NCI-H446 treated with DMSO at 0.1 percent for 48 hours (cell line): ENCODE data around the gene ST7.
"Not testable (repeated sequence)": the region's sequence is repeated elsewhere in the genome, so short reads cannot be mapped to it uniquely, and the experiment has no call there.

Experiments
- DNase-seq: peaks from one replicate; lab custom pipeline; 2025; lab: John Stamatoyannopoulos, UW

ST7 gene

DNA sequence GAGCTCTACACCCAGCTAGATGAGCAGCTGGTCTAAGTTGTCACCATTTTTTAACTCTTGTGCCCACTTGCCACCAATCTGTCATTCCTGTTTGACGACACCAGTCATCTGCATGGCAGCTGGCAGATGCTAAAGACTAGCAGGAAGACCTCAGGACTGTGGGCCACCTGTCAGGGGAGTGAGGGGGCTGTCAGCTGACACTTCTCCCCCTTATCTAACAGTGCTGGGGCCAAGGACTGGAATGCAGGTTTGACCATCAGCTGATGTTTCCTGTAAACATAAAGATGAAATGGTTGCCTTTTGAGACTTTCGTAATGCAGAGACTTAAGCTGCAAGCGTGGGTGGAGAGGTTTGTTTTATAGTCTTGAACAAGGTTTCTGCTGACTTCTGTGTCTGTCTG lies 276.0 kb downstream of the ST7 start:
- no peak for DNase-seq

DNA sequence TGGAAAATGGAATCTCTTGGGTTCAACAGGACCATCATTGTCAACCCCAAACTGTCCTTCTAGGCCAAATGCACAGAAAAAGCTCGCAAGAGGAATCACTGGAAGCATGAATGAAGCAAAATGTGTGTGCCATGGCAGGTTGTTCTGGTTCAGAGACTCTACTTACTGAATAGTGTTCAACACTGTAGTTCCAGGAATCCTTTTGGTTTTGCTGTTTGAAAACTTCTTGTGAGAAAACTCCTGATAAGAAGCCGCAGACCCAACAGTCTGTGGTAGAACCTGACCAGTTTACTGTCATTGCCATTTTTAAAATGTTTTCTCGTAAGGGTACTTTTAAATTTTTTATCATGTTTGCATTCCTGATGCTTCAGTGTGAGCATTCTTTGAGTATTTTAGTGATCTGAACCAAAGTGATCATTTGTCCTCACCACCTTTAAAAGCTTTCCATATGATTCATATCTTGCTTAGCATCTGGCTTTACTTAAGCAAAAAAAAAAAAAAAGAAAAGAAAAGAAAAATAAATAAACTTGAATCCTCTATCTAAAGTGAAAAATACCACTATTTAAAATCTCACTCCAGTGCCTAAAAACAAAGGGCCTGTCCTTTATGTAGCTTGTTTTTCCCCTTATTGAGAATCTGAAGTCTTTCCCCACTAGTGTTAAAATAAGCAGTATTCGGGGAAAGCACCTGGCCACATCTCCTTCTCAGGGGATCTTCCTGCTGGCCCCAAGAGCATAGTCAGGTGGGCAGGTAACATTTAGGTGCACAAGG lies 277.2 kb downstream of the ST7 start:
- DNase-seq, result no peak

DNA sequence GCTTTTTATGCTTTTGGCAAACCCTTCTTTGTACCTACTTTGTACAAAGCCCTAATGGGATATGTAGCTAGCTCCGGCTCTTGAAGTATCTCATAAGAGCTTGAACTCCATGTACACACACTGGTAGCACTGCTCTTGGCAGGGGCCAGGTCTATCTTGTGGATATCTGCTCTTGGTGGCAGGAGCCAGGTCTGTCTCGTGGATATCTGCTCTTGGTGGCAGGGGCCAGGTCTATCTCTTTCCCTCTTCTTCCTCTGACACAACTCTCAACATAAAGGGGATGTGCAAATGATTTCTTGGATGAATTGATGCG lies 277.7 kb downstream of the ST7 start:
- no peak for DNase-seq

GRCh38 chr7:117237646-117238045 lies 284.3 kb downstream of the ST7 start:
- DNase-seq, result no peak

DNA sequence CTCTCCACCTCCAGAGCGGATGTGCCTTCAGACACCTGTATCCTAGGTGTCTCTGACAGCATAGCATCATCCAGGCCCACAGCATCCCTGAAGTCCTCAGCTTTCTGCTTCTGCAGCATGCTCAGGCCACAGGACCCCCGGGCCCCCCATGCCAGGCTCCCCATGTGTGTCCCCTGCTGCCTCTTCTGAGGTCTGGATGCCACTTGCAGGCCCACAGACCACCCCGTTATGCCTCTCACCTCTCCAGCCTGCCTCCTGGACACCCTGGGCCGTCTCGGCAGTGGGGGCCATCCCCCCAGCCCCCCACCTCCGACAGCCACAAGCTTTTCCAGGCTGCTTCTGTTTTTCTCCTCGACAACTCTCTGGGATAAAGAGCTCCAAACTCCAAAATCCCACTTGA lies 285.2 kb downstream of the ST7 start:
- DNase-seq, result no peak

DNA sequence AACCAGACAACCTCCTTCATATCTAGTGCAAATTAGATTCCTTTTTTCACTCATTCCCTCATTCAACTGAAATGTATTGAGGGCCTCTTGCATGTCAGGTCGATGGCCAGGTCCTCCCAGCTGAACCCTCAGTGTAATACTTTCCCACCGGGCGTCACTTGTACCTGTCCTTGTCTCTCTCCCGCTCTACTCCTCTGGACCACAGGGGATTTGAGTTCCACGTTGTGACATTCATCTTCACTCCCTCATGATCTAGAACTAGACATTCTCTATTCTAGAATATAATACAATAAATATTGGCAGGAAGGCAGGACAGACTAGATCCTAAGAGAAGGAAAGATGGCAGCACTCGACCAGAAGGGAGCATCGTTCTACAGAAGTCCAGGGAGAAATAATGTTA lies 285.6 kb downstream of the ST7 start:
- DNase-seq, result no peak

DNA sequence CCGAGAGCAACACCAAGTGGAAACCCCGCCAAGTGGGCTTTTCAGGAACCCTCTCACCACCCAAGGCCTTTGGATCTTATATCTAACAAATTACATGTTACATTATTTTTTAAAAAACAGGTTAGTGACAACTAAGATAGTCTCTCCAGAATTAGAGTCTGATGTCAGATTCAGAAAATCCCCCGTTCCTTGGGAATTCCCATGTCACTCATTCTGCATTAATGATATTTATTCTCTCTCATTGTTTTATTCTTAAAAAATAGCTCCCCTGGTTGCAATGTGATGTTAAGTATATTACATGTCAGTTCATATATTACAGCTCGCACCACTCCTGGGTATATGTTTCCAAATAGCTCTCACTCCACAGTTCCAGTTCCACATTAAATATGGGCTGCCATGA lies 287.8 kb downstream of the ST7 start:
- DNase-seq, result no peak

DNA sequence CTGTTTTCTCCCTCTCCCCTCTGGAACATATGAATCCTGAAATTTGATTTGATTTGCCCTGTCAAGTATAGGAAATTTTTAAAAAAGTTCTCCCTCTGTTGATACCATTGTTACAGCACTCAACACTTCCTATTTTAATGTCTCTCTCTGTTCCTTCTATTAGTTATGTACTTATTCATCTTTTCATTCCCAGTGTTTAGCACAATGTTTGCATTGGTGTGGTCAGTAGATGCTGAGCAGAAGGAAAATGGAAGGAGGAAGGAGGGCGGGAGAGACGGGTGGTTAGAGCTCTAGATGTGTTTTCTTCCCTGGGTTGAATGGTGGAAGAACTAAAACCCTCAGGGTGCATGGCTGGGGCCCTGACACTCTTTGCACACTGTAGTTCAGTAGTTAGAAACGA lies 290.1 kb downstream of the ST7 start:
- no peak for DNase-seq

DNA sequence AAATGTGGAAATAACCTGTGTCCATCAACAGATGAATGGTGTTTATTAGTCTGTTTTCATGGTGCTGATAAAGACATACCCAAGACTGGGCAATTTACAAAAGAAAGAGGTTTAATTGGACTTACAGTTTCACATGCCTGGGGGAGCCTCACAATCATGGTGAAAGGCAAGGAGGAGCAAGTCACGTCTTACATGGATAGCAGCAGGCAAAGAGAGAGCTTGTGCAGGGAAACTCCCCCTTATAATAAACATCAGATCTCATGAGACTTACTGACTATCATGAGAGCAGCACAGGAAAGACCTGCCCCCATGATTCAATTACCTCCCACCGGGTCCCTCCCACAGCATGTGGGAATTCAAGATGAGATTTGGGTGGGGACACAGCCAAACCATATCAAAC lies 292.4 kb downstream of the ST7 start:
- DNase-seq, result not testable (repeated sequence)

GRCh38 chr7:117247809-117248208 lies 294.5 kb downstream of the ST7 start:
- DNase-seq, result no peak

- no peak for DNase-seq
Measured at GRCh38 chr7:117248829-117249228, 295.5 kb downstream of the ST7 start.

- DNase-seq, result no peak
Measured at GRCh38 chr7:117249696-117250095, 296.4 kb downstream of the ST7 start.

DNA sequence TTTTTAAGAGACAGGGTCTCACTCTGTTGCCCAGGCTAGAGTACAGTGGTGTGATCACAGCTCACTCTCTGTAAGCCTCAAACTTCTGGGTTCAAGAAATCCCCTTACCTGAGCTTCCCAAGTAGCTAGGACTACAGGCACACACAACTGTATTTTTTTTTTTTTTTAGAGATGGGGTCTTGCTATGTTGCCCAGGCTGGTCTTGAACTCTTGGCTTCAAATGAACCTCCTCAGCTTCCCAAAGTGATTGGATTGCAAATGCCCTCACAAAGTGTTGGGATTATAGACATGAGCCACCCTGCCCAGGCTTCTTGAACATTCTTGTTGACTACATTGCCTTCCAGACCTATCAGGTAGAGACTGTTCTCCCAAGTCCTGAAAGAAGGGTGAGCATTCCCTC lies 296.9 kb downstream of the ST7 start:
- no peak for DNase-seq

GRCh38 chr7:117250801-117251200 lies 297.5 kb downstream of the ST7 start:
- no peak for DNase-seq

GRCh38 chr7:117251687-117252086 lies 298.4 kb downstream of the ST7 start:
- DNase-seq, result no peak

GRCh38 chr7:117259615-117260014 lies 306.3 kb downstream of the ST7 start:
- no peak for DNase-seq

DNA sequence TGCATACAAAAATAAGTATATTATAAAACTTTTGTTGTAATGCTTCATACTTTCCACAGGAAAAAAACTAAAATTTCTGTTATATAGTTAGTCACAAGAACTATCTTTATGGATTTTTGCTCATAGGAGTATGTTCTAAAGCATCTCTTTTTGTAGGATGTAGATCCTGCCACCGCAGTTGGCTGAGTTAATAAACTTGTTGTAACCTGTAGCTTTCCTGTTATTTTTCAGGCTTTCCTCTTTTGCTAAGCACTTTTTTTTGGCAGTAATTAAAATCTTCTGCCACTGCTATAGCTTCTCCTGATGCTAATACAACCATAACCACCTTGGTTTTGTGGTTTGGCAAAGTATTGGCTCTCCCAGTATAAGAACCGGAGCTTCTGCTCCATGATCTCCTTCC lies 309.2 kb downstream of the ST7 start:
- DNase-seq, result no peak

- DNase-seq, result no peak
Measured at GRCh38 chr7:117264716-117265115, 311.4 kb downstream of the ST7 start.

- DNase-seq, result no peak
Measured at GRCh38 chr7:117269417-117269816, 316.1 kb downstream of the ST7 start.

DNA sequence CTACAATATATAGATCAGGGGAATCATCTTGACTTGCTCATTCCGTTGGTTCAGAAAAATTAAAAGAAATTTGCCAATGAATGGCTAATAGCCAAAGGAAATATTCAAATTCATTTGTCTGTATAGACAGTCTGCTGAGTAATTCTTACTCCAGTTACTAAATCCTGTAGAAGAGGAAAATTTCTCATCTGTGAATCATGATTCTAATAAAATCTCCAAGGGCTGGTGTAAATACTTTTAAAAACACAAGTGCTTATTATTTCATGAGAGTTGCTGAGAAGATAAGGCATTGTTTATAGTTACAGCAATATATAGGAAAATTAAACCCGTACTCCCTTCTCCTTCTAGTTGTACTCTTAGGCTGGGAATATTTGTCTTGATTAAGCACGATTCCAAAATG lies 316.6 kb downstream of the ST7 start:
- DNase-seq, result no peak

DNA sequence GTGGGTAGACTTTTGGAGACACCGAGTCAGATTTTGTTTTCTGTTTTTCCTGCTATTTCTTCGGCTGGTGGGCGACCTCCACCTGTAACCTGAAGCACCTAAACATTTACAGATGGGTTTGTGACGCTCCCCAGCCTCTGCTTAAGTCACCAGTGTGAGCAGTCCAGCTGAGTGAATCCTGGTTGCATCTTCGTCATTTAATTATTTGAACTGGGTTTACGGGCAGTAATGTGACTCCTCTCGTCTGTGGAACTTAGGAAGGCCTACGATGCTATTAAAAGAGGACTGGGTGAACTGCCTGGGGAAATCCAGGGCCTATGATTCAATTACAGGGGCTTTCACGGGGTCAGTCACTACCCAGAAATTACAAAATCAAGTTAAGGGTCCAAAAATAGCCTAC lies 317.1 kb downstream of the ST7 start:
- DNase-seq, result no peak

DNA sequence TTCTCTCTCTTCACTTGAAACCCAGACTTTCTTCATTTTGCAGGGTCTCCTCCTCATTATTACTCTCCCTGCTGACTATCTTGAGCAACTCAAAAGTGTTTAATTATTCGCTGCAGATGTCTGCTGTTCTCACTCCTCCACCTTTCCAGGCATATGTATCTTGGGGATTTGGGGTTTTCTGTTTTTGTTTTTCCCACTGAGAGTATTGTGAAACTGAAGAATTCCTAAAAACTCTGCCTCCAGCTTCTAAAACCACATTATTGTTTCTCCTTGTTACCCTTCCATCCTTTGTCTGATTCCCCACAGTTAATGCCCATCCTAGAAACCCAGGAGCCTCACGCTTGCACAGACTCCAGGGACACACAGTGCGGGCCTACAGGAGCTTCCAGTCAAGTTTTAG lies 318.3 kb downstream of the ST7 start:
- DNase-seq, result no peak

GRCh38 chr7:117272017-117272759 lies 318.9 kb downstream of the ST7 start:
- no peak for DNase-seq

GRCh38 chr7:117273325-117273724 lies 320.0 kb downstream of the ST7 start:
- no peak for DNase-seq
